H1 (cell line): ENCODE measurements around the gene HMGA1. TPM values are rescaled to one million over a fixed set of nuclear protein-coding genes. Genes with fewer than 3 reads are reported as not detected.

Experiments used
- CTCF ChIA-PET: fragments of 300-600 bp; sonication (Branson Sonifier 250); formaldehyde crosslinking; loops from one replicate; lab custom pipeline; 2021; ENCODE audit not compliant: partially characterized antibody; lab: Charles Lee
- POLR2A ChIA-PET: fragments of 300-600 bp; sonication (Branson Sonifier 250); formaldehyde crosslinking; loops from one replicate; lab custom pipeline; 2021; ENCODE audit warnings: inconsistent platforms; ENCODE audit not compliant: partially characterized antibody; lab: Charles Lee
- DNase-seq, 2 experiments: peaks; one replicate each; pipeline versions ENCODE4 v3.0.0 to v3.0.0-alpha.2; 2010 to 2022; ENCODE audit warnings: low spot score in 2 of 2, low read depth in 1 of 2, mixed read lengths in 1 of 2
- FAIRE-seq: peaks from 2 replicates; lab custom pipeline; 2011; peaks lifted over from hg19 to GRCh38; lab: Jason Lieb, UNC
- H2AFZ ChIP-seq: 2 replicates; pipeline ENCODE4 v1.8.1; 2012; ENCODE audit warnings: low read length, inconsistent platforms
- H2AK5ac ChIP-seq: 2 replicates; pipeline ENCODE4 v1.6.1; 2013; ENCODE audit warnings: low read depth, low read length
- H2BK120ac ChIP-seq: replicated peaks from 2 replicates; pipeline ENCODE3; 2013; ENCODE audit warnings: low read depth, low read length, inconsistent platforms
- H2BK12ac ChIP-seq: 2 replicates; pipeline ENCODE4 v1.6.1; 2013; ENCODE audit warnings: low read depth, low read length
- H2BK15ac ChIP-seq: 2 replicates; pipeline ENCODE4 v1.6.1; 2013; ENCODE audit warnings: low read length
- H2BK20ac ChIP-seq: 2 replicates; pipeline ENCODE4 v1.6.1; 2013; ENCODE audit warnings: low read length
- H2BK5ac ChIP-seq: 2 replicates; pipeline ENCODE4 v1.6.1; 2013; ENCODE audit warnings: low read depth, low read length
- H3K14ac ChIP-seq: 2 replicates; pipeline ENCODE4 v1.6.1; 2013; ENCODE audit warnings: inconsistent platforms; ENCODE audit not compliant: insufficient read length
- H3K18ac ChIP-seq: 2 replicates; pipeline ENCODE4 v1.6.1; 2013; ENCODE audit warnings: low read length; ENCODE audit errors: extremely low read depth
- H3K23ac ChIP-seq: 2 replicates; pipeline ENCODE4 v1.6.1; 2013; ENCODE audit warnings: inconsistent platforms; ENCODE audit not compliant: insufficient read length
- H3K23me2 ChIP-seq: 2 replicates; pipeline ENCODE4 v1.6.1; 2013; ENCODE audit warnings: low read depth, low read length
- H3K27ac ChIP-seq: 2 replicates; pipeline ENCODE4 v1.6.1; 2011; ENCODE audit warnings: low read depth, low read length, inconsistent platforms
- H3K27me3 ChIP-seq, 4 experiments: replicated peaks in 1 of 4; 1 replicate in 1 of 4; 2 replicates in 3 of 4; pipeline versions ENCODE4 v1.6.1 to v1.8.1; 2011 to 2013; ENCODE audit warnings: low read length in 3 of 4, mild to moderate bottlenecking in 3 of 4, inconsistent platforms in 2 of 4, mixed read lengths in 2 of 4, moderate library complexity in 1 of 4; ENCODE audit not compliant: control insufficient read depth in 3 of 4, insufficient read depth in 3 of 4; ENCODE audit errors: extremely low read depth in 1 of 4
- H3K36me3 ChIP-seq, 4 experiments: 2 replicates each; pipeline versions ENCODE4 v1.6.1 to v1.8.1; 2011 to 2013; ENCODE audit warnings: mild to moderate bottlenecking in 4 of 4, low read length in 3 of 4, moderate library complexity in 2 of 4, control low read depth in 1 of 4, inconsistent platforms in 1 of 4; ENCODE audit not compliant: insufficient read depth in 4 of 4, control insufficient read depth in 2 of 4
- H3K4ac ChIP-seq: replicated peaks from 2 replicates; pipeline ENCODE3; 2013; ENCODE audit warnings: low read length, low read depth, mixed read lengths, inconsistent platforms; ENCODE audit not compliant: insufficient read length
- H3K4me1 ChIP-seq, 4 experiments: replicated peaks in 1 of 4; 1 replicate in 1 of 4; 2 replicates in 3 of 4; pipeline versions ENCODE4 v1.6.1 to v1.8.1; 2011 to 2013; ENCODE audit warnings: low read length in 3 of 4, inconsistent platforms in 2 of 4, mixed read lengths in 1 of 4; ENCODE audit not compliant: insufficient read depth in 4 of 4, control insufficient read depth in 3 of 4
- H3K4me2 ChIP-seq, 2 experiments: 2 replicates each; pipeline versions ENCODE4 v1.6.1 to v1.8.1; 2011 to 2013; ENCODE audit warnings: low read depth in 2 of 2, low read length in 2 of 2, control low read depth in 1 of 2, inconsistent platforms in 1 of 2, mild to moderate bottlenecking in 1 of 2; ENCODE audit not compliant: insufficient read depth in 1 of 2
- H3K4me3 ChIP-seq, 4 experiments: fragments of 200-600, 300-600 bp in 1 of 4; sonication (generic), shearing (Covaris generic), sonication (Bioruptor Twin) in 1 of 4; 2 replicates each; pipeline versions ENCODE4 v1.5.1 to v1.8.1; 2011 to 2016; ENCODE audit warnings: low read length in 4 of 4, low read depth in 3 of 4, control low read depth in 2 of 4, inconsistent platforms in 2 of 4, mild to moderate bottlenecking in 2 of 4, mixed read lengths in 1 of 4, moderate library complexity in 1 of 4; ENCODE audit not compliant: insufficient read depth in 2 of 4; ENCODE audit errors: extremely low read depth in 1 of 4
- H3K56ac ChIP-seq: replicated peaks from 2 replicates; pipeline ENCODE3; 2013; ENCODE audit warnings: low read depth, mild to moderate bottlenecking, mixed read lengths, low read length, inconsistent platforms; ENCODE audit not compliant: insufficient read length
- H3K79me1 ChIP-seq: 2 replicates; pipeline ENCODE4 v1.6.1; 2013; ENCODE audit warnings: low read depth, low read length, control low read depth
- H3K79me2 ChIP-seq, 2 experiments: 2 replicates each; pipeline versions ENCODE4 v1.6.1 to v1.8.1; 2012 to 2013; ENCODE audit warnings: low read length in 2 of 2, mild to moderate bottlenecking in 2 of 2, inconsistent platforms in 1 of 2; ENCODE audit not compliant: insufficient read depth in 2 of 2, control insufficient read depth in 1 of 2
- H3K9ac ChIP-seq, 4 experiments: replicated peaks in 1 of 4; 1 replicate in 1 of 4; 2 replicates in 3 of 4; pipeline versions ENCODE4 v1.6.1 to v1.8.1; 2011 to 2013; ENCODE audit warnings: low read depth in 3 of 4, low read length in 3 of 4, control low read depth in 2 of 4, mild to moderate bottlenecking in 2 of 4, moderate library complexity in 2 of 4, inconsistent platforms in 1 of 4; ENCODE audit errors: extremely low read depth in 1 of 4
- H3K9me3 ChIP-seq, 2 experiments: 2 replicates each; pipeline versions ENCODE4 v1.6.1 to v1.8.1; 2012 to 2013; ENCODE audit warnings: mild to moderate bottlenecking in 2 of 2, moderate library complexity in 2 of 2, control low read depth in 1 of 2, inconsistent platforms in 1 of 2, low read depth in 1 of 2, low read length in 1 of 2, mixed read lengths in 1 of 2; ENCODE audit not compliant: insufficient read depth in 2 of 2
- H4K20me1 ChIP-seq, 2 experiments: replicated peaks in 1 of 2; 2 replicates each; pipeline versions ENCODE3 to v1.8.1; 2011 to 2013; ENCODE audit warnings: inconsistent platforms in 2 of 2, low read length in 2 of 2, mild to moderate bottlenecking in 1 of 2; ENCODE audit not compliant: insufficient read depth in 2 of 2, control insufficient read depth in 1 of 2
- H4K5ac ChIP-seq: 2 replicates; pipeline ENCODE4 v1.6.1; 2013; ENCODE audit warnings: low read length, low read depth, mixed read lengths, inconsistent platforms; ENCODE audit not compliant: insufficient read length
- H4K8ac ChIP-seq: 2 replicates; pipeline ENCODE4 v1.8.0; 2013; ENCODE audit warnings: mild to moderate bottlenecking, moderate library complexity, low read length, inconsistent platforms; ENCODE audit not compliant: insufficient read depth; ENCODE audit errors: extremely low read depth
- H4K91ac ChIP-seq: replicated peaks from 2 replicates; pipeline ENCODE3; 2013; ENCODE audit warnings: low read length, mixed read lengths, inconsistent platforms; ENCODE audit not compliant: insufficient read length
- BACH1 ChIP-seq: IDR thresholded peaks from 2 replicates; pipeline ENCODE4 v1.6.1; 2012; ENCODE audit warnings: low read length, improper control_type of control experiment
- FOSL1 ChIP-seq: IDR thresholded peaks from 2 replicates; pipeline ENCODE4 v1.6.1; 2011; ENCODE audit warnings: mild to moderate bottlenecking, low read depth, low read length, moderate library complexity; ENCODE audit not compliant: insufficient read depth
- KDM5A ChIP-seq: fragments of 200-600 bp; IDR thresholded peaks from 2 replicates; pipeline ENCODE4 v1.7.1; 2012; ENCODE audit warnings: mild to moderate bottlenecking, low read length, inconsistent platforms, mixed read lengths
- NANOG ChIP-seq: IDR thresholded peaks from 2 replicates; pipeline ENCODE4 v1.6.1; 2011; ENCODE audit warnings: low read length, low read depth, mild to moderate bottlenecking, inconsistent platforms; ENCODE audit not compliant: insufficient read depth, poor library complexity, severe bottlenecking
- PHF8 ChIP-seq: fragments of 200-600 bp; sonication (generic); conservative IDR thresholded peaks from 2 replicates; pipeline ENCODE4 v1.7.1; 2012; ENCODE audit warnings: low read depth, mild to moderate bottlenecking, inconsistent platforms, low read length, moderate library complexity
- SAP30 ChIP-seq: fragments of 300-600 bp; sonication (generic); IDR thresholded peaks from 2 replicates; pipeline ENCODE4 v1.7.1; 2012; ENCODE audit warnings: low read length, moderate library complexity, mild to moderate bottlenecking, inconsistent platforms; ENCODE audit not compliant: insufficient read depth, insufficient replicate concordance
- TBP ChIP-seq: IDR thresholded peaks from 2 replicates; pipeline ENCODE4 v1.6.1; 2011; ENCODE audit warnings: low read depth, low read length, improper control_type of control experiment
- WGBS, 2 experiments: shearing (Covaris generic) in 1 of 2; methylation state at CpG; one replicate each; pipeline versions ENCODE4 v1.1.6 to v1.1.7; 2013 to 2015; ENCODE audit warnings: low lambda C conversion rate in 2 of 2, mixed read lengths in 2 of 2, inconsistent platforms in 1 of 2, low coverage in 1 of 2, missing lambda C conversion rate in 1 of 2; ENCODE audit not compliant: insufficient replicate concordance in 2 of 2, insufficient coverage in 1 of 2, insufficient read length in 1 of 2; ENCODE audit errors: extremely low coverage in 1 of 2, missing lambda C conversion rate in 1 of 2; 5-methylcytosine and 5-hydroxymethylcytosine counted together
- polyA plus RNA-seq, 7 experiments: library from polyadenylated mRNA; depleted of rRNA in 3 of 7; stranded (reverse) in 5 of 7; unstranded in 2 of 7; fragments of >200 nt in 5 of 7; fragments of 200-250 nt in 2 of 7; gene quantifications; 1 replicate in 5 of 7; 2 replicates in 1 of 7; 4 replicates in 1 of 7; pipeline versions ENCODE4 v1.2.1 to v1.2.3, GENCODE V29; 2011 to 2013; ENCODE audit warnings: missing spikeins in 2 of 7, mixed read lengths in 2 of 7
- total RNA-seq: library from RNA; stranded (reverse); fragmentation: NEBNext Ultra II Directional; extraction: Animal tissue kit (Norgen Biotek cat#: 25700); gene quantifications from 2 replicates; pipeline ENCODE4 v1.2.1, GENCODE V29; 2021

Gene HMGA1
- total and polyA plus RNA-seq, 2 of the 8 experiments (the other 6 are each of a cell fraction or from before 2014, with no cell fraction given) = 1,557 to 2,636 TPM

DNA sequence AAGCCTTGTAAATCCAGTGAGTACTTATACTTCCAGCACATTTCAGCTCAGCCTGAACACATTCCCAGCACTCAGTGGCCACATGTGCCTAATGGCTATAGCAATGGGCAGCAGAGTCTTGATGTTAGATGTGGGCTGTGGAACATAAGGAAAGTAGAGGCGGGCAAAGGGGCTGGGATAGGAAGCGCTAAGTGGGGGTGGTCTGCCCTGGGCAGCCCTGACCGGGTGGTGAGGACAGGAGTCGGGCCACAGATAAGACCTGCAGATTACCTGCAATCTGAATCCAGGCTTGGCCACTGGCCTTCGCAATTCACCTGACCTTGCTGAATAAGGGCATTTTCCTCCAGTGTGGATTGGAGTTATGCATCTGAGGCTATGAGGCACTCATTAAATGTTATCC, 11.1 kb upstream of the HMGA1 start:
- no peak overlapping the region for H3K4me3 ChIP-seq
- H2BK20ac ChIP-seq = peak overlapping the region; percentile 38
- DNase-seq = no peak
- peaks cover 10 to 37% (median 30%) of the 10 kb centered on the region in 4 experiments for H3K4me1 ChIP-seq
- H3K9ac ChIP-seq = no peak overlapping the region
- no peak overlapping the region for H4K8ac ChIP-seq
- no peaks in the 10 kb centered on the region for H3K27me3 ChIP-seq
- ChIA-PET POLR2A (interaction anchor here (1.0 to 7.1 kb wide), 7 partner anchors 8 to 29 kb away, joined by 3 to 144 read pairs (median 43); partner anchors contain the start of gene HMGA1), CTCF (interaction anchor here (1.1 to 1.5 kb wide), 2 partner anchors 23 to 24 kb away, joined by 3 read pairs; no protein-coding TSS in a partner anchor)
- TF ChIP-seq TBP (no peak), PHF8 (no peak), BACH1 (no peak), FOSL1 (no peak), KDM5A (no peak), SAP30 (no peak), NANOG (no peak)
- H3K23me2 ChIP-seq = peaks cover 4% of the 10 kb centered on the region; the same call in 1 of the 2 replicates
- H2AK5ac ChIP-seq = peak overlapping the region; percentile 7; the same call in 1 of the 2 replicates
- no peak overlapping the region for H3K14ac ChIP-seq
- WGBS, 2 experiments = 93% methylated on average over 5 of the region's 5 CpGs; no CpG with 5 or more reads in 1 of the 2 experiments
- H3K56ac ChIP-seq = no peak overlapping the region
- H4K91ac ChIP-seq = peak overlapping the region; percentile 14
- H3K9me3 ChIP-seq = no peaks in the 10 kb centered on the region
- H2AFZ ChIP-seq = no peak overlapping the region
- H2BK12ac ChIP-seq = peak overlapping the region; percentile 86
- peak overlapping the region; percentile 100; the same call in 1 of the 2 replicates for H2BK5ac ChIP-seq
- H4K20me1 ChIP-seq = no peaks in the 10 kb centered on the region
- no peak overlapping the region; a peak in 1 of 4 replicates for H3K4me2 ChIP-seq
- peak overlapping the region; percentile 56 for H2BK120ac ChIP-seq
- H3K4ac ChIP-seq = no peak overlapping the region
- H4K5ac ChIP-seq = no peak overlapping the region
- FAIRE-seq = no peak
- no peaks in the 10 kb centered on the region for H3K79me2 ChIP-seq
- H3K36me3 ChIP-seq = no peaks in the 10 kb centered on the region
- H3K79me1 ChIP-seq = no peaks in the 10 kb centered on the region
- no peak overlapping the region; the same call in 1 of the 2 replicates for H3K18ac ChIP-seq
- H2BK15ac ChIP-seq = peak overlapping the region; percentile 55
- no peak overlapping the region for H3K27ac ChIP-seq
- no peak overlapping the region for H3K23ac ChIP-seq
